ENCODE data around the gene FCGR3B.
"Not testable (repeated sequence)": the region's sequence is repeated elsewhere in the genome, so short reads cannot be mapped to it uniquely, and the experiment has no call there.

Gene FCGR3B

DNA sequence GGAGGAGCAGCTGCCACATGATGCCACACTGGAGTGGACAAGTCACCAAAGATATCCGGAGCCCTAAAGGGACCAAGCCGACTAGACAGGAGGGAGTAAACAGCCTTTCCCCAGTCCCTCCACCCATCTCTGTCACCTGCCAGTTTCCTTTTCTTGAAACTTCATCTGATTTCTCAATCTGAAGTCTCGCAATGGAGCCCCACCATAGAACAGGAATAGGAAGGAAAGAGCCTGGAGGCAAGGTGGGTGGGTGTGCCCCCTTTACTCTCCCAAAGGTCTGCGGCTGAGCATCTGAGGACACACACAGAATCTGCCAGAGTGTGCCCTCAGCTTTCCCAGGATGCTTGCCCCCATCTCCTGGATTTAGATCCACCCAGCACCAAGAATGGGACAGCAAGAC, at the start of gene FCGR3B:
FCGR3B (minus strand) TSS at position 101 of the 400 bp plus-strand sequence; CDS start at position 19, 82 bp downstream.
- DNase-seq, result no peak

DNA sequence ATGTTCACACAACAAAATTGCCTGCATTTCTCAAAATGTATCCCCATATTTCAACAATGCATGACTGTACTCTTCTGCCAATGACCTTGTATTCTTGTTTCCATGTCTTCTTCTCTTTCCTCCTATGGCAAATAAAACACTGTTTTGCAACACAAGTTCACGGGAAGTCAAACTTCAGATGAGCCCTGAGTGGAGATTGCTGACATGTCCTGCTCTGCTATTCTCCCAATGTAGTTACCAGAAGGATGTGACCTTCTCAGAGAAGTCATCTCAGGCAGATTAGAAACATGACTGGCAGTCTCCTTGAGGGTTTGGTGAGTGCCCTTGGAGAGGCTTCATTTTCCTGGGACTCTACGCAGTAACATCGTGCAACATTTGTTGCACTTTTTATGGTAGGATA, 47.5 kb upstream of the FCGR3B start:
- no peak for DNase-seq

- DNase-seq, result no peak
Measured at GRCh38 chr1:161676958-161677689, 46.1 kb upstream of the FCGR3B start.

DNA sequence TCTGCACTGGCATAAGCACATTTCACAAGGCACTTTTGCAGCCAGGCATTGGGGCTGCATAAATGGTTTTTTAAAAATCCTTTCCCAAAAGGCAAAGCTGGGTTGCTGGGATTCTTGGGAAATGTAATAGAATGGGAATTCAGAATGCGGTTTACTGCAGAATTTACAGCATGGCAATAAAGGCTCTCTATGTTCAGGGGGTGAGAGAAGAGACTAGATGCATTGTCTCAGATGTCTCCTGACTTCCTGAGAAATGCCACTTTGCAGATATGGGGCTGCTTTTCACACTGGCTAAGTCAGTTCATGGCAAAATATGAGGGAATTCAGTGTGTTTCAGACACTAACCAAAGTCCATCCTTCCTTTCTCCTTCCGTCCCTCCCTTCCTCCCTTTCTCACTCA, 45.5 kb upstream of the FCGR3B start:
- no peak for DNase-seq

DNA sequence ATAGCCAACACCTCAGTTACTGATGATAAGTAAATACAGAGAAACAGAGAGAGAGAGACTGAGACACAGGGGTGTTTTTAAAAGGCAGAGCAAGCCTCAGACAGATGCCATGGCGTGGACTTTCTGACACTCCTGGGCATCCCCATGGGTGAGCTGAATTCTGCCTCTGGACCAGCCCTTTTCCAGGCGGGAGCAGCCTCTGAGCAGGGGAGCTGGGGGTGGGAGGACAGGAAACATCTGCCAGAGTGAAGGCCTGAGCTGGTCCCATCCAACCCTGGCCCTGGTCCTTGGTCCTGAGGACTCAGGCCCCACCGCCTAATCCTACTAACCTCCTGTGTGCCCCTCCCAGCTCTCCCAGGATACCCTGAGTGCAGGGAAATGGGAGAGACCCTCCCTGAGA, 43.9 kb upstream of the FCGR3B start:
- not testable (repeated sequence) for DNase-seq

DNA sequence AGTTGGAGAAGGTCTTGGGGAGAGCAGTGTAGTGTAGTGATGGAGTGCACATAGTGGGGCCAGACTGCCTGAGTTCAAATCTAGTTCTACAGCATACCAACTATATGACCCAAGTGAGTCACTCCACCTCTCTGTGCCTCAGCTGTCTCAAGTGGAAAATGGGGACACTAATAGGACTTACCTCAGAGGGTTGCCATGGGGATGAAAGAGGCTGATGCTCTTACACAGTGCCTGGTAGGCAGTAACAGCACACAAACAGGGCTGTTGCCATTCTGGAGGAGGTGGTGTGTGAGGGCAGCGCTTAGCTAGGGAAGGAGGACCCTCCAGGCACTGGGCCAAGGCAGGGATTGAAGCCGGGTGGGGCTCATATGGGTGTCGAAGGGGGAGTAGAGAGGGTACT, 43.5 kb upstream of the FCGR3B start:
- not testable (repeated sequence) for DNase-seq

GRCh38 chr1:161673437-161673836, 42.5 kb upstream of the FCGR3B start:
- not testable (repeated sequence) for DNase-seq

- DNase-seq, result not testable (repeated sequence)
Measured at GRCh38 chr1:161671045-161672020, 40.4 kb upstream of the FCGR3B start.

DNA sequence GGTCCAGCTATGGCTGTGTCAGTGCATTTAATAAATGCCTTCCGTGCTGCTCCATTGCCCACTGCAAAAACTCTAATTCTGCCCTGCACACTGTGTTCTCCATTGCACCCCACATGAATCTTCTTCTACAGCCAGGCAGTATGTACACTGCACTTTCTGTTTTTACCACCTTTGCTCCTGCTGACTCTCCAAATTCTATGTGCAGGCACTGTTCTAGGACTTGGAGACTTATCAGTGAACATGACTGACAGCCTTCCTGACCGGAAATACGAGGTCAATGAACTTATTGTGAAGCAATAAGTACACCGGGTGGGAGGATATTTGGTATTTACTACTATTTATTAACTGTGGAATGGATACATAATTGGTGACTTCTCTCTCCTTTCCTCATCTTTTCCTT, 33.7 kb upstream of the FCGR3B start:
- not testable (repeated sequence) for DNase-seq

DNA sequence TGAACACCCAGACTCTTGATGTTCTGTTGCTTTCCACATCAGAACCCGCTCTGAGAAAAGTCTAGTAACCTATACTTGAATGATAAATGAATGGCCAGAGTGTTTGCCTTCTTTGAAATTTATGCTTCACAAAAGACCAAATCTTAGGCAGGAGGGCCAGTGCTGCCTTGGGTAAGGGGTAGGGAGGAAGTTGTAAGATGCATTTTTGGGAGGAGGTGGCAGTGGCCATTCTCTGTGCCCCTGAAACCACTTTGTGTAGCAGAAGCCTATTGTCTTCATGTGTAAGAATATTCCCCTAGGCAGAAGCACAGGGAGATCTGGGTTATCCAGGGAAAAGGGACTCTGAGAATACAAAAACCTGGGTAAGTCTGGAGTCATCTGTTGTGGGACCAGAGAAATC, 32.6 kb upstream of the FCGR3B start:
- not testable (repeated sequence) for DNase-seq

DNA sequence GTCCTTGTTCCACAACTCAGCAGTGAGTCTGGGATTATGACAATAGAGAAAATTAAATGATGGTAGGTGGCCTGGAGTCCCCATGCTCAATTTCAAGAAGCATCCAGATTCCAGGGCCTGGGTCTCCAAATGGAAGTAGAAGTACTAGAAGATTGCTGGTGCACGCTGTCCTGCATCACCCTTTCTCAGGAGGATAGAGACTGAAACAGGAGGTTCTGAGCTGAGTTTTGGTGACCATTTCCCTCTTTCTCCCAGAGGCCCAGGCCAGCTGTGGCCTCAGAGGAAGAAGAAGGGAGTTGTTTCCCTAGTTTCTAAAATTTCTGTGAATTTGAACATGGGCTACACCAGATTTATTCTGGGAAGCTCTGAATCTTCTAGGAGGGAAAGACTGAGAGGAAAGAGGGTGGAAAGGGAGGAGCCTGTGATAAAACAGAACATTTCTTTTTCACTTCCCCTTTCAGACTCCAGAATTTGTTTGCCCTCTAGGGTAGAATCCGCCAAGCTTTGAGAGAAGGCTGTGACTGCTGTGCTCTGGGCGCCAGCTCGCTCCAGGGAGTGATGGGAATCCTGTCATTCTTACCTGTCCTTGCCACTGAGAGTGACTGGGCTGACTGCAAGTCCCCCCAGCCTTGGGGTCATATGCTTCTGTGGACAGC, 31.8 kb upstream of the FCGR3B start, which contains the start of gene FCGR2B:
FCGR2B (plus strand) TSS at position 460 of the 656 bp plus-strand sequence; CDS start at position 559, 99 bp downstream.
- DNase-seq, result not testable (repeated sequence)

GRCh38 chr1:161661660-161662311, 30.8 kb upstream of the FCGR3B start:
- DNase-seq, result not testable (repeated sequence)

DNA sequence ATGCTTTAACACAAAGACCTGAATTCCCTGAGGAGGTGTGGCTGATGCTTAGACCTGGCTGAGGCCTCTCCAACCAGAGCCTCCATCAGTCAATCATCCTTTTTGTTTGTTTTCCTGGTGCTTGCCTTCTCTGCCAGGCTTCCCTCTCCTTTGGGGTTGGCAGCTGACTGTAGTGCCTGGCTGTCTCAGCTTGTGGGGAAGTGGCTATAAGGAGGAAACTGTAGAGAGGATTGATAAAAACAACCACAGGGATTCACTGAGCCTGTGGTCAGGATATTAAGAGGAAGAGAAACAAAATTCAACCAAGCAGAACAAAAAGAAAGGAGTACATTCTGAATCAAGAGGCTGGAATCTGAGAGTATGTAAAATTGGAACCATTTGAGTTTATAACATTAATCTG, 27.5 kb upstream of the FCGR3B start:
- DNase-seq, result not testable (repeated sequence)

- DNase-seq, result not testable (repeated sequence)
Measured at GRCh38 chr1:161653971-161654370, 23.0 kb upstream of the FCGR3B start.

DNA sequence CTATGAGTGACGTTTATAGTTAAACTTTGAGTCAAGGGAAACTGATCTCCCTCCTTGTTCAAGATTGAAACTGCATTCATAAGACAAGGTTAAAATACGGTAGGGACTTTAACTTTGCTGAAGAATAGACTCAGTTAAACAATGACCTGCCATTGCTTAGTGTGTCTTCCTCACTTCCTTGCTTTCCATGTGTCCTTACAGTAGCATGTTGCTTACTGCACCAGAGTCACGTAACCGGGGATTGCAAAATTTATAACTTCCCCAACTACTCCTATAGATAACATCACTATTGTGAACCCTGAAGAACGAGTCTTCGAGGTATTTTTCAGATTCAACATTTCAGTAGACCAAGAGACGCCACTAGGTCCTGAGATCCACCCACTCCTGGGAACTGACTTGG, 22.6 kb upstream of the FCGR3B start:
- not testable (repeated sequence) for DNase-seq

DNA sequence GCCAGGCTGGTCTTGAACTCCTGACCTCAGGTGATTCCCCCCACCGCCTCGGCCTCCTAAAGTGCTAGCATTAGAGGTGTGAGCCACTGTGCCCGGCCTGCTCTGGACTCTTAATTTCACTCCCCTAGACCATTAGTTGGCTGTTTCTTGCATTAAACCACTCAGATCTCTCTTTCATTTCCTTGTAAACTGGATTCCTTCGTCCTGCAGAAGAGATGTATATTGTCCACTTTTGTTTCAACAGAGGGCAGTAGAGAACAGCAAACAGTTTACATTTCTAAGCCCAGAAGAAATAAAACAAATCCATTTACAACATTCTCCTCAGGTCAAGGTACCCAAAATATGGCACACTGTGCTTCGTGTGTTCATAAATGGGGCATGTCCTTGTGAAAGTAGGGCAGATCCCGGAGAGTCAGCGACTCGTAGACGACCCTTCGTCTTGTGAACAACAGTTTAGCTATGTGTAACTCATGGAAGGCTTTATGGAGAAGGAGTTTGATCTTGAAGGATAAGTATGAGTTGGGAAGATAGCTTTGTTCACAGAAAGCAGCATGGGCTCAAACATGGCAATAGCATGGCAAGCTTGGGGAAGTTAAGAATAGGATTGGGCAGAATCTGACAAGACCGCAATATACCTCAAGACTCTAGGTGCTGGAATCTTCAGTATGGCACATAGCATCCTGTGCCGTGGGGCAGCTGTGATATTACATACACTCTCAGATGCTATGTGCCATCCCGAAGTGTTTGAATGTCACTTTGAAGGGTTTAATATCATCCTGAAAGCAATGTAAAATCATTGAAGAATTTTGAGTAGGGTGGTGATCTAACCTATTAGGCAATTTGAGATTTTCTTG, 16.8 kb upstream of the FCGR3B start:
- DNase-seq, result peak; percentile 19 to 55

GRCh38 chr1:161644855-161645254, 13.9 kb upstream of the FCGR3B start:
- not testable (repeated sequence) for DNase-seq

DNA sequence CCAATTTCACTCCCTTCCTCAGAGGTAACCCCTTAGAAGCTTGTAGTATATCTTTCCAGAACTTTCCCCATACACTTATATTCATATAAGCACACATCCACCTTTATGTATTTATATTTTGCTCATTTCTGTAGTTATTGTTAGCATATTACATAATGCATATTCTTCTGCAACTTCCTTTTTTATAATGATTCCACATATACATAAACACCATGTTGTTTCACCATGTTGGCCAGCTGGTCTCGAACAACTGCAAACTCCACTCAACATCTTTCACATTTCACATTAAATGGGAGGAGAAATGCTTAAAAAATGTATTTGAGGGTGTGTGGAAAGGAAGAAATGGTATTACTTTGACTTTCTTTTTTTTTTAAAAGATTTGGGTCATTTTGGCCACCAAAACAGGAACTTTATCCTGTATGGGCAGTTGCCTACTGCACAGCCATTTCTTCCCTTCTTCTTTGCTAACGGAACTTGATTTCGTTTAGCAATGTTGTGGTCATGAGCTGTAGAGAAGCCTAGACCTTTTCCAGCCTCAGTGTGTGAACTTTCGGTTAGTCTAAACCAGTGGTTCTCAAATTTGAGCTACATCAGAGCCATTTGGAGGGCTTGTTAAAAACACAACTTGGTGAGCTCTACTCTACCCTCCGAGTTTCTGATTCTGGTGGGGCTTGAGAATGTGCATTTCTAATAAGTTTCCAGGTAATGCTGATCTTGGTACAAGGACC, 12.7 kb upstream of the FCGR3B start:
- DNase-seq, result not testable (repeated sequence)

GRCh38 chr1:161642697-161643096, 11.7 kb upstream of the FCGR3B start:
- not testable (repeated sequence) for DNase-seq

- not testable (repeated sequence) for DNase-seq
Measured at GRCh38 chr1:161639203-161639602, 8.2 kb upstream of the FCGR3B start.

Data from NCI-H526 (cell line).